Measurements from ENCODE around the gene BTLA. TPM values are rescaled to one million over a fixed set of nuclear protein-coding genes. Genes with fewer than 3 reads are reported as not detected.

Gene BTLA
- total RNA-seq, 1 donor from 2014 or later: 3.9 TPM

DNA sequence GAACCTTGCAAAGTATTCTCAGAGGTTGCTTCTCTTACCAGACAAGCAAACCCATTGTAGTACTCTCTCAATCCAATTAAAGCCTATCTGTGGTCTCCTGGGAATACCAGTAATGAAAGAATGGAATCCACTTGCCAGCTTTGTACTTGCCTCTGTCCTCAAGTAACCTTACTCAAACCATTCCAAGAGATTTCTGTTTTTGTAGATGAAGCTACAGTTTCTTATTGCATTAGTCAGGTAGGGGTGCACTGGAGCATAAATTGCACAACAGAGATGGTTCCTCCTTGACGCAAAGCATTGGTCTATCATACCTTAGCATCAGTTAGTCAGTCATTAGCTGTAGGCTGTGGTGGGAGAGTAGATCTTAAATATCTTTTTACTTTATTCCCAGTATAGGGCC, 52.9 kb downstream of the BTLA start:
- H3K9ac ChIP-seq: no peak overlapping the region
- no peak overlapping the region for H3K27ac ChIP-seq
- H3K4me2 ChIP-seq: peak overlapping the region; percentile 25
- Mint-ChIP-seq H3K27ac (no peak overlapping the region), H3K36me3 (no peaks in the 10 kb centered on the region), H3K4me3 (no peak overlapping the region), H3K27me3 (ENCODE audit: insufficient read depth, low read depth) (no peaks in the 10 kb centered on the region), H3K4me1 (peaks cover 9% of the 10 kb centered on the region), H3K9me3 (no peaks in the 10 kb centered on the region)
- H3K4me3 ChIP-seq: no peak overlapping the region
- no peaks in the 10 kb centered on the region for H3K9me3 ChIP-seq (ENCODE audit: low read depth)
- TF ChIP-seq EZH2 (IDR thresholded peaks at IDR 0.05): no peak
- TF ChIP-seq, protein P1, sequence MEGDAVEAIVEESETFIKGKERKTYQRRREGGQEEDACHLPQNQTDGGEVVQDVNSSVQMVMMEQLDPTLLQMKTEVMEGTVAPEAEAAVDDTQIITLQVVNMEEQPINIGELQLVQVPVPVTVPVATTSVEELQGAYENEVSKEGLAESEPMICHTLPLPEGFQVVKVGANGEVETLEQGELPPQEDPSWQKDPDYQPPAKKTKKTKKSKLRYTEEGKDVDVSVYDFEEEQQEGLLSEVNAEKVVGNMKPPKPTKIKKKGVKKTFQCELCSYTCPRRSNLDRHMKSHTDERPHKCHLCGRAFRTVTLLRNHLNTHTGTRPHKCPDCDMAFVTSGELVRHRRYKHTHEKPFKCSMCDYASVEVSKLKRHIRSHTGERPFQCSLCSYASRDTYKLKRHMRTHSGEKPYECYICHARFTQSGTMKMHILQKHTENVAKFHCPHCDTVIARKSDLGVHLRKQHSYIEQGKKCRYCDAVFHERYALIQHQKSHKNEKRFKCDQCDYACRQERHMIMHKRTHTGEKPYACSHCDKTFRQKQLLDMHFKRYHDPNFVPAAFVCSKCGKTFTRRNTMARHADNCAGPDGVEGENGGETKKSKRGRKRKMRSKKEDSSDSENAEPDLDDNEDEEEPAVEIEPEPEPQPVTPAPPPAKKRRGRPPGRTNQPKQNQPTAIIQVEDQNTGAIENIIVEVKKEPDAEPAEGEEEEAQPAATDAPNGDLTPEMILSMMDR (IDR thresholded peaks at IDR 0.05): no peak
- peak; percentile 26 for DNase-seq (ENCODE audit: low spot score)
- no peak overlapping the region for H2AFZ ChIP-seq (replicated peaks)
- no peaks in the 10 kb centered on the region for H3K36me3 ChIP-seq
- H3K27me3 ChIP-seq: no peaks in the 10 kb centered on the region
- no peaks in the 10 kb centered on the region for H3F3A ChIP-seq (ENCODE audit: low read depth)
- no peaks in the 10 kb centered on the region for H4K20me1 ChIP-seq (ENCODE audit: low read depth)
- peaks cover 8% of the 10 kb centered on the region for H3K4me1 ChIP-seq
- no peaks in the 10 kb centered on the region for H3K79me2 ChIP-seq (ENCODE audit: low read depth)

DNA sequence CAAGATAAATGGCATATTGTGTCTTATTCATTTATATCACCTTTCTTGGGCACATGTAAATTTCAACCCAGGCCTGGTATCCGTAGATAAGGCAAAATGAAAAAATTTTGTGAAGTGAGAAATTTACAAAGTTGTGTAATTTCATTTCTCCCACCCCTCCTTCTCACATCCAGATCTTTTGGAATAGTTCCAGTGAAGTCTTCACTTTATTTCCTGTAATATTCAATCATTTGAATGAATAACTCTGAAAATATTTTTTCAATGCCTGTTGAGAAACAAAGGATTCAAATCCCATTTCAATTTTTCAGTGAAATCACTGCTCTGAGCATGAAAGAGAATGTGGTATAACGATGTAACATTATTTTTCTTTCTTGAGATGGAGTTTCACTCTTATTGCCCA, 53.4 kb downstream of the BTLA start:
- DNase-seq (ENCODE audit: low spot score): no peak
- no peaks in the 10 kb centered on the region for H3K36me3 ChIP-seq
- H3K4me1 ChIP-seq: peaks cover 8% of the 10 kb centered on the region
- Mint-ChIP-seq H3K27me3 (ENCODE audit: insufficient read depth, low read depth) (no peaks in the 10 kb centered on the region), H3K4me1 (peaks cover 9% of the 10 kb centered on the region), H3K9me3 (no peaks in the 10 kb centered on the region), H3K27ac (no peak overlapping the region), H3K36me3 (no peaks in the 10 kb centered on the region), H3K4me3 (no peak overlapping the region)
- no peaks in the 10 kb centered on the region for H4K20me1 ChIP-seq (ENCODE audit: low read depth)
- H3K4me2 ChIP-seq: peak overlapping the region; percentile 25
- no peak overlapping the region for H3K27ac ChIP-seq
- no peaks in the 10 kb centered on the region for H3K79me2 ChIP-seq (ENCODE audit: low read depth)
- TF ChIP-seq, protein P1 (IDR thresholded peaks at IDR 0.05): no peak
- no peak for TF ChIP-seq EZH2 (IDR thresholded peaks at IDR 0.05)
- TF ChIP-seq EZH2phosphoT487 (IDR thresholded peaks at IDR 0.05): no peak
- H3K4me3 ChIP-seq: no peak overlapping the region
- H3K9me3 ChIP-seq (ENCODE audit: low read depth): no peaks in the 10 kb centered on the region
- H2AFZ ChIP-seq (replicated peaks): no peak overlapping the region
- H3K27me3 ChIP-seq: no peaks in the 10 kb centered on the region
- no peaks in the 10 kb centered on the region for H3F3A ChIP-seq (ENCODE audit: low read depth)
- H3K9ac ChIP-seq: no peak overlapping the region

DNA sequence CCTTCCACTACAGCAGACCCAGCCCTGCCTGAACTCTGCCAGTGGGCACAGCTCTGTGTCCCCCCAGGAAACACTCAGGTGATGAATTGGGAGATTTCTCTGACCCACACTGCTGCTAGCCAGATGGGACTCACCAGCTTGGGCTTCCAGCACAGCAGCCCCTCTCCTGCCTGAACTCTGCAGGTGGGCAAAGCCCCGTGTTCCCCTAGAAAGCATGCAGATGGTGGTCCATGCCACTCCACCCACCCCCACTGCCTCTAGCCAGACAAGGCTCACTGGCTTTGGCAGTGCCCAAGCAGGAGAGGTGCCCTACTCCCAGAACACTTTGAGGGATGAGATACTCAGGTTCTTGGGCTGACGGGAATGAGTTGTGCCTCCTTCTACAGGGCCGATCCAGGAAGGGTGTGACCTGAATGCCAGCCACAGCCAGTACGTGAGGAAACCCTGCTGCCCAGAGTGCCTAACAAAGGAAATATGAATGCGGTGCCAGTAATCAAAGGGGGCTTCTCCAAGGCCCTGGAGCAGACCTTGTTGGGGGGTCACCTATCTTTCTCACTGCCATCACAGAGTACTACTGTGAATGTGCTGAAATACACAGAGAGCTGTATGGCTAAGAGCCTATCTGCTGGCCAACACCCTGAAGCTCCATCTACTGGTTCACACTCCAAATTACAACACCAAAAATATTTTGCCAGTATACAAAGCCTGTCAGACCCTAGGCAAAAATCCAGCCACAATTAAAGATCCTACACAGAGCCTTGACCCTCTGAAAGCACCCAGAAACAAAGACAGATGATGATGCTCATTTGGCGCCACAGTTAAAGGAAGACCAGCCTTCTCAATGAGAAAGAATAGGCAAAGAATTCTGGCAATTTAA, 61.9 kb downstream of the BTLA start:
- peaks cover 4% of the 10 kb centered on the region for H3K36me3 ChIP-seq
- H3K27me3 ChIP-seq: no peaks in the 10 kb centered on the region
- no peak overlapping the region for H3K9ac ChIP-seq
- H3K4me3 ChIP-seq: no peak overlapping the region
- no peaks in the 10 kb centered on the region for H3F3A ChIP-seq (ENCODE audit: low read depth)
- no peaks in the 10 kb centered on the region for H3K27me3 Mint-ChIP-seq (ENCODE audit: insufficient read depth, low read depth)
- no peaks in the 10 kb centered on the region for H3K4me1 Mint-ChIP-seq
- no peaks in the 10 kb centered on the region for H3K4me1 ChIP-seq
- H3K4me3 Mint-ChIP-seq: no peak overlapping the region
- TF ChIP-seq, protein P1 (IDR thresholded peaks at IDR 0.05): peak; percentile 47
- no peak for TF ChIP-seq EZH2phosphoT487 (IDR thresholded peaks at IDR 0.05)
- no peak for TF ChIP-seq EZH2 (IDR thresholded peaks at IDR 0.05)
- no peaks in the 10 kb centered on the region for H3K36me3 Mint-ChIP-seq
- no peak overlapping the region for H3K27ac ChIP-seq
- H3K79me2 ChIP-seq (ENCODE audit: low read depth): no peaks in the 10 kb centered on the region
- peaks cover 18% of the 10 kb centered on the region for H3K9me3 Mint-ChIP-seq
- peaks cover 3% of the 10 kb centered on the region for H3K9me3 ChIP-seq (ENCODE audit: low read depth)
- peak; percentile 4 for DNase-seq (ENCODE audit: low spot score)
- no peak overlapping the region for H3K27ac Mint-ChIP-seq
- no peak overlapping the region for H3K4me2 ChIP-seq
- no peak overlapping the region for H2AFZ ChIP-seq (replicated peaks)
- H4K20me1 ChIP-seq (ENCODE audit: low read depth): no peaks in the 10 kb centered on the region
